Endometrial microvascular endothelial cells (primary cell): Measurements from ENCODE around the gene TLR10. TPM values are rescaled to one million over a fixed set of nuclear protein-coding genes. Genes with fewer than 3 reads are reported as not detected.
"Not testable (repeated sequence)": the region's sequence is repeated elsewhere in the genome, so short reads cannot be mapped to it uniquely, and the experiment has no call there.

Experiments
- in situ Hi-C: cut with HindIII; loops from 2 replicates; pipeline ENCODE4 v1.10.0; 2017; ENCODE audit warnings: low sequenced_read_pairs, low pct_unique_long_range_greater_than_20kb; ENCODE audit errors: inconsistent ontology term
- total RNA-seq: library from RNA; depleted of rRNA; stranded (reverse); fragments of >200 nt; gene quantifications from one replicate; pipeline ENCODE4 v1.2.3, GENCODE V29; 2015; ENCODE audit errors: inconsistent ontology term

The TLR10 gene
- total RNA-seq, 1 donor from 2014 or later, result not detected

- in situ Hi-C loops, result no loop called here
These were observed 21.3 kb upstream of the TLR10 start for GRCh38 chr4:38803833-38804653.

GRCh38 chr4:38802561-38803355 lies 20.0 kb upstream of the TLR10 start:
- in situ Hi-C loops, result no loop called here

DNA sequence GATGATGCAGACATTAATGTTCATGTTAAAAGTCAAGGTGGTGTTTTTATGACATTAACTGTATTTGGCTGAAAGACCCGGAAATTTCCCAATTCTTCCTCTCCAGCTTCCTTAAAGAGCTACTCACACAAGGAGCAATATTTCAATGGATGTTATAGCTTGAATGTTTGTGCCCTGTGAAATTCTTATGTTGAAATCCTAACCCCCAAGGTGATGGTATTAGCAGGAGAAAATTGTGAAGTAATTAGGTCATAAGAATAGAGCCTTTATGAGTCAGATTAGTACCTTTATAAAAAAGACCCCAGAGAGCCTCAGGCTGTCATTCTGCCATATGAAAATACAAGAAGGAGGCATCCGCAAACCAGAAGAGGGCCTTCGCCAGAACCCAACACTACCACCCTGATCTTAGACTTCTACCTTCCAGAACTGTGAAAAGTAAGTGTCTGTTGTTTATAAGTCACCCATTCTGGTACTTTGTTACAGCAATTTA lies 18.2 kb upstream of the TLR10 start:
- in situ Hi-C loops, result no loop called here

DNA sequence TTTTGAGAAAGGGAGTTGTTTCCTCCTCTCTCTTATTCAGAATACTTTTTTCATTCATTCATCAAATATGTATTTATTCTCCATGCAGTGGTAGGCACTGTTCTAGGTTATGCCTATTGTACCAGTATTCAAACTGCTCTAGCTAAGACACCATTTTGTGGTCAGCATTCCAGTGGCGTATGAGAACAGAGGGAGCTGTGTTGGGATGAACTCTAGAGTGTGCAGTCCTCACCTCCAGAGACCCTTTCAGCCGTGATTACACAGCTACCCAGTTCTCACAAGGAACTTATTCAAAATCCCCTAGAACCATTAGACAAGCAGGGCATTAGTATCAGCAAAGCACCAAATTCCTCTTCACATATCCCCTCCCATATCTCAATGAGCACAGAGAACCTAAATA lies 17.6 kb upstream of the TLR10 start:
- in situ Hi-C loops, result no loop called here

DNA sequence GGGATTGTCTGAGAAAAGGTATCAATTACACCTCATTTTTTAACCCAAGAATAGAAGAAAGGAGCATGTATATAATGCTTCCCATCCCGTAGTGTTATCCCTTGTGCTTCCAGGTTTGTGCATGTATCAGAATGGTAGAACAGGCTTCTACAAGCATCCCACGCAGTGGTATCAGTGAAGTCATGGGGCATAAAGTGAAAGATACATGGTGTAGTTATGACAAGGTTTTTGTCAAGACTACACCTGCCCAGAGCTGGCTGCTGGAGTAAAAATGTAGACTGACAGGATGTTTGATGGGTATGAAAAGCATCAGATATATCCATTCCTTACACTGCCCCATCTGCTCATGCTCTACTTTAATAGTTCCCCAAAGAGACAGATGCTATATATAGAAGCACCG lies 12.3 kb upstream of the TLR10 start:
- in situ Hi-C loops, result no loop called here

GRCh38 chr4:38794051-38794450 lies 11.3 kb upstream of the TLR10 start:
- in situ Hi-C loops, result no loop called here

DNA sequence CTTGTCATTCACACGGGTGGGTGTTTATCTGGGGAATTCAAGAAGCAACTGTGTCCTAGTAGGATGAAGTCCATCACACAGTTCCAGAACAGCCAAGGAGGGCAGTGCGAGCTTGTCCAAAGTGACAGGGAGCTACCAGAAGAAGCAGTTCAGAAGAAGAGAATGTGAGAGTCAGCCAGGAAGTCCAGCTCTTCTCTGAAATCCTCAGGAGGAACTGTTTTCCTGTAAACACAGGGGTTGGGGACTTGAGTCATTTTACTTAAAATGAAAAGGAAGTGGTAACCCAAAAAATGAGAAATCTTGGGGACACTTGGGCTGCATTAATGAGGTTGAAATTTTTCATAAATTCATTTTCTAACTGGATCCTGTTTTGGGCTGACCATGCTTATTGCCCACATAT lies 8.2 kb upstream of the TLR10 start:
- in situ Hi-C loops, result no loop called here

DNA sequence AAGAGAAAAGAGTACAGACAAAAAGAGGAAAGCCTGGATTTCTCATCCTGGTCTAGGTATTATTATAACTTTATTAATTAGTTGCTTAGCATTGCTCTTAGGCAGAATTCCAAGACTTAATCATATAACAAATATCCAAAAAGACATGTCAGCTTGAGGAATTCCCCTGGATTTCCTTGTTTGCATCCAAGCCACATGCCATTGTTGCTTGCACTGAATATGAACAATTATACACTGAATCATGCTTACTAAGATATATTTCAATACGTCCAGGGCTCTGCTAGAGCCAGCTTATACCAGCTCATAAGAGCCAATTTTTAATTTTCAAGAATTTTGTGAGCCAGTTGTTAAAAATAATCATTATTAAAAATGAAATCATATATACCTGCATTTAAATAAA lies 5.5 kb upstream of the TLR10 start:
- in situ Hi-C loops, result no loop called here

DNA sequence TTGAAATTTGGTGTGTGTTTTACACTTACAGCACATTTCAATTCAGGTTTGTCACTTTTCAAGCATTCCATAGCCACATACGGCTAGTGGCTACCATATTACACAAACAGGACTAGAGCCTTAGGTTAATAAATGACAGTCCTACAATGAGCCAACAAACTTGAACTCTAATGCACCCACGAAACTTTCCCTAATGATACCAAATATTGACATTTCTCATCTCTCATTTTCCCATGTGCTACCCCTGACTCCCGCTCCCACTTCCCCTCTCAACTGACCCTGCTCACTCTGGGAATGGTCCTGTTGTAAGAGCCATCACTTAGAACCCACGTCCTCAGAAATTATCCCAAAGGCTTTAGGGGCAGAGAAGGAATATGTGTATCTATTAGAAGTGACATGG lies 4.9 kb upstream of the TLR10 start:
- in situ Hi-C loops, result no loop called here

GRCh38 chr4:38785901-38786402 lies 3.2 kb upstream of the TLR10 start:
- in situ Hi-C loops, result no loop called here

DNA sequence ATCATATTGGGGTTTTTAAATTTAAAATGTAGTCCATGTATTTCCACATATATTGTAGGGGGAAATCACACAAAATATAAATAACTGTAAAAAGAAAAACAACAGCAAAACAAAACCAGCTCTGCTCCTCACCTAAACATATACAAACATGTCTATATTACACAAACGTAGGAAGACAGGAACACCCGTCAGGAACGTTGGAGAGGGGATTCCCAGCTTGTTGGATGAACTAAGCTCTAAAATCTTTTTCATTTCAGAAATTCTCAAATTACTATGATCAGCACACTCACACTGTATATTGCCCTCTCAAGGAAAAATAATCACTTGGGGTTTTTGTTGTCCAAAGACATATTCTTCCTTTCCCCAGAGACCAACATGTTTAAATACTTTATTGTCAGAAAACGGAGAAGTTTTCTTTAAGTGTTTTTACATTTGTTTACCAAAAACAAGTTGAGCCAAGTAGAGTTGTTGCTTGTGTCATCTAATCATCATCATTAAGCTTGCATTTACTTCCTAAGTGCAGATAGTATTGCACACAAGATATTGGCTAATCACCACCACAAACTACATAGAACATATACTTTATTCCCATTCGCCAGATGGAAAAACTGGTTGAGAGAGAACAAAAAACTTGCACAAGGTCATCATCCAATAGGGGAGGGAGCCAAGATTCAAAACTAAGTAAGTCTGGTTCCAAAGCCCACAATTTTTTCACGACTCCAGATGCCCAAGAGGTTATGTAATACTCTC lies 2.4 kb upstream of the TLR10 start:
- in situ Hi-C loops, result no loop called here

GRCh38 chr4:38784141-38784540 lies 1.4 kb upstream of the TLR10 start:
- in situ Hi-C loops, result no loop called here

- in situ Hi-C loops, result no loop called here
These were observed 295 bp upstream of the TLR10 start for GRCh38 chr4:38783109-38783460.

- in situ Hi-C loops, result no loop called here
These were observed 932 bp downstream of the TLR10 start for GRCh38 chr4:38781854-38782261.

- in situ Hi-C loops, result no loop called here
These were observed 1.8 kb downstream of the TLR10 start for GRCh38 chr4:38780833-38781484.

DNA sequence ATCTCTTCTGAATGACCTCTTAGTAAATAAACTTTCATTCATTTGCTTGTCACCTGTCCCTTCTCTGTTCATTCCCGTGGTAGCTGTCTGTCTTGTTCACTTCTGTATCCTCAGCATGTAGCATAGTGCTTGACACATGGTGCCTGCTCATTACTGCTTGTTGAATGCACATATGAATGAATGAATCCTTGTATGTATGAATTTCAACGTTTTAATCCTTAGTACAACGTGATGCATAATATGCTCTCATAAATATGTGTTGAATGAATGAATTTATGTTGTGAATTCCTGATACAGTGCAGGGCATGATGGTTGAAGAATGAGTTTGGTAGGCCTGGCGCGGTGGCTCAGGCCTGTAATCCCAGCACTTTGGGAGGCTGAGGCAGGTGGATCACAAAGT lies 3.0 kb downstream of the TLR10 start:
- in situ Hi-C loops, result no loop called here

DNA sequence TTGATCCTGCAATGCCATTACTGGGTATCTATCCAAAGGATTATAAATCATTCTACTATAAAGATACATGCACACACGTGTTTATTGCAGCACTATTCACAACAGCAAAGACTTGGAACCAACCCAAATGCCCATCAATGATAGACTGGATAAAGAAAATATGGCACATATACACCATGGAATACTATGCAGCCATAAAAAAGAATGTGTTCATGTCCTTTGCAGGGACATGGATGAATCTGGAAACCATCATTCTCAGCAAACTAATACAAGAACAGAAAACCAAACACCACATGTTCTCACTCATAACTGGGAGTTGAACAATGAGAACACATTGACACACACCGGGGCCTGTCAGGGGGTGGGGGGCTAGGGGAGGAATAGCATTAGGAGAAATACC lies 4.9 kb downstream of the TLR10 start:
- in situ Hi-C loops, result not testable (repeated sequence)

DNA sequence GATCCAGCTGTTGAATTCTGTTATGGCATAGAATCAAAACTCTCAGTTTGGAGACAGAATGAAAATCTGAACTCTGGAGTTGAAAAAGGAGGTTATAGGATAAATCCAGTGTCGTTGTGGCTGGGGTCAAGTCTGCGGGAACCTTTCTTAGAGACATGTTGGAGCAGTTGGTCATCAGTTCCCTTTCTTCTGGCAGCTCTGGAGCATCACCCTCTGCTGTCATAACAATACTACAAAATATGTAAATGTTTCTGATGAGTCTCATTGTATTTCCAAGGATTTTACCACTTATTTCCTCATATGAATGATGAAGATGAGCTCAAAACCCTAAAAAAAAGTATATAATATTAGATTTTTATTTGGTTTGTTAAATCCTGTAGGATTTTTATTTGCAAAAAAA lies 7.5 kb downstream of the TLR10 start:
- in situ Hi-C loops, result no loop called here
